ENCODE measurements around the gene MPZL1. TPM values are rescaled to one million over a fixed set of nuclear protein-coding genes. Genes with fewer than 3 reads are reported as not detected.

Gene MPZL1
- 99.4 TPM for total RNA-seq

DNA sequence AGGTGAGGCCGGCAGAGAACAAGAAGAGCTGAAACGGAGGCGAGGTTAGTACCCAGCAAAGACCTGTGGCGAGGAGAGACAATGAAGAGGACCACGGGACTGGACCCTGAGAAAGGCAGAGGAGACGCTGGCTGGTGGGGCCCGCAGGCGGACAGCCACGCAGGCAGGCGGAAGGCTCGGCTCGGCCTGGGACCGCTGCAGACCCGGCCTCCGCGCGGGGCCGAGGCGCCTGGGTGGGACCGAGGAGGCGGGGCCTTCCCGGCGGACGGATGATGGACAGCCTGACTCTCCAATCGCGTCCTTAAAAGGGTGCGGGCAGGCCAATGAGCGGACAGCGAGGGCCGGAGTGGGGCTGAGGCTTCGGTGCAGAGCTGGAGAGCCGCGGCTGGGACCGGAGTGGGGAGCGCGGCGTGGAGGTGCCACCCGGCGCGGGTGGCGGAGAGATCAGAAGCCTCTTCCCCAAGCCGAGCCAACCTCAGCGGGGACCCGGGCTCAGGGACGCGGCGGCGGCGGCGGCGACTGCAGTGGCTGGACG lies at the start of gene MPZL1:
Gene MPZL1 (plus strand): TSS at position 366 of the 535 bp plus-strand sequence. CDS start 170 bp downstream, outside the sequence.
- peak; percentile 98 for DNase-seq (ENCODE audit: low spot score)

DNA sequence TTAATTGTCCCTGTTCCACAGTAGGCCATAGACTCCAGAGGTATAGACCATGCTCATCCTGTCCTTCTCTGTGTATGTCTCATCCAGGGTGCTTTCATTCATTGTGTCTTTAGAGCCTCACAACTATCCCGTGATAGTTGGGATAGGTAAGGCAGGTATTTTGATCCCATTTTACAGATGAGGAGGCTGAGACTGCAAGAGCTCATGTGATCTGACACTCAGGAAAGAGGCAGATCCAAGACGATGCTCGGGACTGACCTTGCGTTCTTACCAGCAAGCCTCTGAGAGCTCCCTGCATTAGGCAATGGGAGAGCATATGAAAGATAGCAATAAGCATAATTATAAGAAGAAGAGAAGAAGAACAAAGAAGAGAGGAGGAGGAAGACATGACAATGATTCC lies 49.0 kb upstream of the MPZL1 start:
- no peak for DNase-seq (ENCODE audit: low spot score)

DNA sequence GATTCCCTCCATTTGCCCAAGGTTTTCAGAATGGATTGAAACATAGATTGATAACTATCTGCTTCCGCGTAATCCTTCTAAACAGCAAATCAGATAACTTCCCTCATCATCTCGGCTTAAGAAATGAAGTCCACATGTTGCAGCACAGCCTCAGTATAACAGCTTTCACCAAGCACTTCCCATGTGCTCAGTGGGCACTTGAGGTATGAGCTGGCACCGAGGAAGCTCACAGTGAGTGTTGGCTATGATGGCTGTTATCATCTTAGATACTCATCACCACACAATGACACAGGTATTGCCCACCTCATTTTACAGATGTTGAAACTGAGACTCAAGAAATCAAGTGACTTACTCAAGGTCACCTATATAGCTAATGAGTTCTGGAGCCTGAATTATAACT lies 48.5 kb upstream of the MPZL1 start:
- DNase-seq (ENCODE audit: low spot score): no peak

DNA sequence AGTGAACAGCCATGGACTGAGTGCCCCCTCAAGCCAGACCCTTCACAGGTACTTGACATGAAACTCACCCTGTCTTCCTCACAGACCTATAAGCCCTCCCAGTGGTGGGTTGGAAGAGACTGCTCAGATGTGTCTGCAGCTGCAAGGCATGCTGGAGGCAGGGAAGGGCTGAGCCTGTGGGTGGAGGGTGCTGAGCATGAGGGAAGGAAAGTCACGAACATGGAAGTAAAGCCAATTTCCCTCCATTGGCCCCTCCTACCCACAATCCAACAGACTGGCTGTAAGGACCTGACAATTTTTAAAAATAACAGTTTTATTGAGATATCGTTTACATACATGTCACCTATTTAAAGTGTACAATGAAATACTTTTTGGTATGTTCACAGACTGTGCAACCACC lies 47.6 kb upstream of the MPZL1 start:
- DNase-seq (ENCODE audit: low spot score): no peak

DNA sequence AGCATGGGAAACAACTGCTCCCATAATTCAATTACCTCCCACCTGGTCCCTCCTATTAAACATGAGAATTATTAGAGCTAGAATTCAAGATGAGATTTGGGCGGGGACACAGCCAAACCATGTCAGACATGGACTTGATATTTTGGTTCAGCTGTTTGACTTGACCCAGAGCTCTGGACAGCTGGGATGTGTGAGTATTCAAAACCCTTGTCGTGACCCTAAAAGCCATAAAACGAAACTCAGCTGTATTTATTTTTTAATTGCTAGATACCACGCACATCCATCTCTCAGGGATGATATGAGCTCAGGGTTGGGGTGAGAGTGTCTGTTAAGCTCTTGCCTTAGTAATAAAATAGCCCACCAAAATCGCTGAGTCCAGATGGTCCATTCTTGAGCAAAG lies 46.3 kb upstream of the MPZL1 start:
- no peak for DNase-seq (ENCODE audit: low spot score)

DNA sequence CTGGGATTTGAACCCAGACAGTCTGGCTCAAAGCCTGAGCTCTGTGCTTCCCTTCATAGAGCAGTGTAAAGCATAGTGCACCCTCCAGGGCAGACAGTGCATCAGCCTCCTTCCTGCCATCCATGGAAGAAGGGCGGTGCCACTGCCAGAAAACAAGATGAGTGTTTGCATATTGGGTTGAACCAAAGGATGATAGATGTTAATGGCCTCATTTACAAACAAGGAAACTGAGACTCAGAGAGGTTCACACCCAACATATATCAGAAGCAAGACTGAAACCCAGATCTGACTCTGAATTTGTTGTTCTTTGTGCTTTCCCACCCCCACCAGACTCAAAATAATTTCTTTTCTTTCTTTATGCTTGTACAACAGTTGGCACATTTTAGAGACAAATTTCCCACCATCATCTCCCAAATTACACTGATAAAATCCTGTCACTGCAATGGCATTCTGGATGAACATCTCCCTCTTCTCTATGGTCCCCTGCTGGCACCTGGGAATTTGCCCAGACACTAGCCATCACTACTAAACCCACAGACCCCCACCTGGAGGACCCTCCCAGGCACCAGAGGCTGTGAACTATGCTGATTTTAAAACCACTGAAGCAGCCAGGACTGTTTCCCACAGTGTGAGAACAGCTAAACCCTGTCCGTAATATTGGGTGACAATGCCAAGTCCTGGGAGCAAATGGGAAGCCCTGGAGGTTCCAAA lies 45.4 kb upstream of the MPZL1 start:
- DNase-seq (ENCODE audit: low spot score): no peak

DNA sequence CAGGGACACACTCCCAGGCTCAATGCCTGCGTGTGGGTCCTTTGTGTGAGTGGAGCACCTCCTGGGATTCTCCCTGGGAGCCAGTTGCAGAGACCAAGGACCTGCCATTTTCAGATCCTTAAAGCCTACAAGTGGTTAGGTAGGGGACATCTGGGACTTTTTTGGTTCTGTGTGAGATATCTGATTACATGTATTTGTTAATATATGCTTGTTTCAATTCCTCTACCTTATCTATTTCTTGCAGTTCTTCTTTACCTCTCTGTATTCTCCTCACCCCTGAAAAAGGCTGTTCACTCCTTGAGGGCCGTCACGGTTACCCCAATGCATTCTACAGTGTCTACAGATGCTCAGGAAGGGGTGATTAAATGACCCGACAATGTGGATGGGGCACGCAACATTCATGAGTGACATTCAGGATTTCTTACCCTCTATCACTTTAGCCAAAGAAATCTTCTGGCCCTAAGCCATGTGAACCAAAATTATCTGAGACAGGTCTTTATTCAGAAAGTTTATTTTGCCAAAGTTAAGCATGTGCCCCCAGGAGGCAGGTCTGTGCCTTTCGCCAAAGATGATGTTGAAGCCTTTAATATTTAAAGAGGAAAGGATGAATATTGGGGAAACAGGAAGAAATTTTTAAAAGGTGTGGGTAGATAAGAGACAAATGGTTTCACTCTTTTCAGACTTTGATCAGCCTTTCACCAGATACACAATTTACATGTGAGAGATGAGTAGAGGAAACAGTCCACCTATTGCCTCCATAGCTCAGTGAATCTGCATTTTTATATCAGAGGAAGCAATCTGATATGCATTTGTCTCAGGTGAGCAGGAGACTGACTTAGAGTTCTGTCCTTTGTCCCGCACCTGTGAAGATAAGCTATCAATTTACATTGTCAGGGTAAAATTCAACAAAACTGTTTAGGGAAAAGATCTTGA lies 44.6 kb upstream of the MPZL1 start:
- DNase-seq (ENCODE audit: low spot score): no peak

DNA sequence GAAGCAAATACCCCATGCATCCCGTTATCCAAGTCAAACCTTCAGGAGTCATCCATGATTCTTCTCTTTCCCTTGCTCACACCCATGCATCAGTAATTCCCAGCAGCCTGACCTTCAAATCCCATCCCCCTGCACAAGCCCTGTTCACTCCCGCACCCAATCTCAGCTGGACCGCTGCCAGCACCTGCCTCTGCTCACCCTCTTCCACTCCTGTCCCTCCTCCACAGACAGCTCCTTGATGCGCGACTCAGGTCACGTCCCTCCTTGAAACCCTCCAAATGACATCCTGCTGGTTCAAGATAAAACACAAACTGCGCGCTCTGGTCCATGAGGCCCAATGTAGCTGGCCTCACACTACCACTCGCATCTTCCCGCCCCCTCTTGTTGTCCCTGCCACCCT lies 43.4 kb upstream of the MPZL1 start:
- no peak for DNase-seq (ENCODE audit: low spot score)

DNA sequence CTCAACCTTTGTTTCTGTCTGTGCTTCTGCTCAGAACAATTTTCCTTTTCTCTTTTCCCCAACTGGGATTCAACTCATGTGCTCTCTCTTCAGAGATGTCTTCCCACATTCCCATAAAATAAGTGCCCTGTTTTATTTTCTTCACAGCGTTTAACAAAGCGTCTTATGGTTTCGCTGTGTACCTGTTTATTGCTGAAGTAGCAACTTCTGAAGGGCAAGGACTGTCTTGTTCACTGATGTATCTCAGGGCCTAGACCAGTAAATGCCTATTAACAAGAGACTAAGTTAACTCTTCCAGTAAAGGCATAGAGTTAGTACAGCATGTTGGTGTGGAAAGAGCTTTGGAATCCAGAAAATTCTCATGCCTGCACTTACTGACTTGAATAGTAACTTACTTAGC lies 42.9 kb upstream of the MPZL1 start:
- no peak for DNase-seq (ENCODE audit: low spot score)

DNA sequence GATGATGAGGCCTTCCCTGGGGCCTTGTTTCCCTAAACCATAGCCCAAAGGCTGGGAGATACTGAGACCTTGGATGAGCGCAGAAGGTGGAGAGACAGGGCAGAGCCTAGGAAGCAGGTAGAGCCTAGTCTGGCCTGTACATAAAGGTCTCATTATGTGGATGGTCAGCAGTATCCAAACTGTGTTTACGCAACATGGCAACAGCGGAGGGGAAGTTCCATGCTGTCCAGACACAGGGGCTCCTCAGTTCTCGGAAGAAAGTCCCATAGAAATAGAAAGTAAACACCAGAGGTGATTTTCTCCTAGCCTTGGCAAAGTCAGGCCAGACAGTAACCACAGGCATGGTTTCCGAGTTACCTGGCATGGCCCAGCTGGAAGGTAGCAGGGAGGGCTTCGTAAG lies 42.1 kb upstream of the MPZL1 start:
- DNase-seq (ENCODE audit: low spot score): no peak

DNA sequence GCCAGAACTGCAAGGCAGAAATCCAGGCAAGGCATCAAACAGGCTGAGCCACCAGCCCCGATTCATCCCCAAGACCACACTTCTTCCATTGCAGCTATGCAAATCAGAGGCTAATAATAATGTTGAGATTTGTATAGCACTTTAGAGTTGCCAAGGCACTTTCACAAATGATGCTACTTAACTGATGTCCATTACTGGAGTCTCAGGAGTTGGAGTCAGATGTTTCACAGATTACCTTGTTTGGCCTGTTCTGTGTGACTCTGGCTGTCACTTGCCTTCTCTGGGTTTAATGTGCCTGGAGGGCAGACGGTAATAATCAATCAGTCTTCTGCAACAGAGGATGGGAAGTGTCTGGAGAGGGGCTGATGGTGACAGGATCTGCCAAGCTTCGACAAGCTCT lies 40.8 kb upstream of the MPZL1 start:
- DNase-seq (ENCODE audit: low spot score): no peak

DNA sequence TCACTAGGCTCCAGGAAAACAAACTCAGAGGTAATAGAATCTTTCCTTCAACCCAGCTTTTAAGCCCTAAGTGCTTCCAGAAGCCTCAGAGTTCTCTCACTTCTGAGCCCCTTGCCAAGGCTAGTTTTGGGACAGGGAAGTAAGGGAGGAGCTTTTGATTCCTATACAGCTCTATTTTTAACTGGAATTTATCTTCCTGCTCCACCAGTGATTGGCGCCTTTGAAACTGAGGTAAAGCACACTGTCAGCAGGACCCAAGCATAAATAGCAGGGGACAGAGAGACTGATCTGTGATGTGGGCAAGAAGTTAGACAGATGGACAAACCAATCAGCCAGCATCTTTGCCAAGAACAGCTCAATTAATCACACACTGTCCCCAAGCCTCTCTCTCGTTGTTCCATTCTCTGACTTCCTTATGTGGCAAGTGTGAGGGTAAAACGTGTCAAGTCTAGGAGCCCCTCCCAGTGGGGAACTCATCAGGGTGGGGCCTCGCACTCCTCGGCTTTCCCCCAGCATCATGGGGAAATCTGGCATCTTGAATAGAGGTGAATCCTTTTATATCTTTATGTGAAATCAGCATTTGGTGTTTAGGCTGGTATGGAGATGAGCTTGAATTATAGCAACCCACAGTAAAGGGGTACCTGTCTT lies 40.2 kb upstream of the MPZL1 start:
- DNase-seq (ENCODE audit: low spot score): no peak

DNA sequence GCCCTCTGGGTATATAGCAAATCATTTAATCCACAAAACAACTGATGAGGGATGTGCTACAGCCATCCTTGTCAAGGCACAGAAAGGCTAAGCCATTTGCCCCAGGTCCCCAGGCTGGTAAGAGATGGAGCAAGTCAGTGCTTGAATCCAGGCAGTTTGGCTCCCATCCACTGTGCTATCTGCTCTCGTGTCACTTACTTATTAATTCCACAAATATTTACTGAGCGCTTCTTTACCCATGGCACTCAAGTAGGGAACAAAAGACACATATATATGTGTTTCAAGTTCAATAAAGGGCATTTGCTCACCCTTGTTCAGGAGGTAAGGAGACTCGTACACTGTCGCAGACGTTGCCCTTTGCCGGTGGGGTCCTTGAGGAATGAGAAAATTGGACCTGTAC lies 38.6 kb upstream of the MPZL1 start:
- DNase-seq (ENCODE audit: low spot score): no peak

DNA sequence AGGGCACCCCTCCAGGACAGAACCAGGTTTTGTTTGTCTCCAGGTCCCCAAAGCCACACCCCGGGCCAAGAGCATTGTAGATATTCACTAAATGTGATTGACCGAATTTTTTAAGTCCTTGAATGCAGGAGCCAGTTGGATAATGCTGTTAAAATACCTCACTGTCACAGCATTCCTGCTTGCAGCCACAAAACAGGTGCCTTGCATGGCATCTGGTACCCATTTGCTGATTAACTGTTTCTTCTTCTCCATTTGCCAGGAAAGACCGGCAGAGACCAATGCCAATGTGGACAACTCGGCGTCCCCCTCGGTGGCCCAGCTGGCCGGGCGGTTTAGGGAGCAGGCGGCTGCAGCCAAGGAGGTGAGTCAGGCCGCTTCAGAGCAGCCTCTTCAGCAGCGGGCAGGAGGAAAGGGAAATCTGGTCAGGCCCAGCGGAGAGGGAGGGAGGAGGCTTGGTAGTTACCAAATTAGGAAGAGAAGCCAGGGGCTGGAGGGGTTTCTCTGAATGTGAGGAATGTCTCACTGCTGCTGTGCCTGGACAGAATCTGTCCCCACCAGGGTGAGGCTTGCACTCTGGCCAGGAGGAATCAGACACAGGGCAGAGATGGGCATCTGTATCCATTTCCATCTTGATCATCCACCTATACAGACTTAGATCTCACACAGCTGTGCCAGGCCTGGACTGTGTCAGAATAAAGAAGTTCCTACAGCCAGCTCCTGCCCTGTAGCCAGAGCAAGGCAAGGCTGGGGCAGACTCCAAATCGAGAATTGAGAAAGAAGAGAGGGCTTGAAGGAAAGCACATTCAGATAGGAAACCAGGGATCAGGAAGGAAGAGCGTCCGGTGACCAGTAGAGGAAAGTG lies 37.9 kb upstream of the MPZL1 start:
- DNase-seq (ENCODE audit: low spot score): peak; percentile 59

DNA sequence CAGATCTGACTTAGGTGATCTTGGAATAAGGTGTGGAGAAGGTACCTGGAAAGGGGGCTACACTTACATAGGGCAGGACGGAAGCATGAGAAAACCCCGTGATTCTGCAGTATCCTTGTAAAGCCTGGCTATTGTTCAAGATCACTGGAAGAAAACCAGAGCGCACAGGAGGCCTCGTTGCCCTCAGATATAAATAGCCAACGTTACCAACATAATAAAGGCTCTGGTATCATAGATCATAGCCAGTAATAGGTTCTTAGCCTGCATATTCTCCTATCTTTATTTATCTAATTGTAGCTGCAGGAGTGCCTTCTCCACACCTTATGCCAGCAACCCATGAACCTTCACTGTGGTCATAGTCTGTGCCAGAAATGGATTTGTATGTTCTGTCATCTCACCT lies 35.9 kb upstream of the MPZL1 start:
- DNase-seq (ENCODE audit: low spot score): no peak

DNA sequence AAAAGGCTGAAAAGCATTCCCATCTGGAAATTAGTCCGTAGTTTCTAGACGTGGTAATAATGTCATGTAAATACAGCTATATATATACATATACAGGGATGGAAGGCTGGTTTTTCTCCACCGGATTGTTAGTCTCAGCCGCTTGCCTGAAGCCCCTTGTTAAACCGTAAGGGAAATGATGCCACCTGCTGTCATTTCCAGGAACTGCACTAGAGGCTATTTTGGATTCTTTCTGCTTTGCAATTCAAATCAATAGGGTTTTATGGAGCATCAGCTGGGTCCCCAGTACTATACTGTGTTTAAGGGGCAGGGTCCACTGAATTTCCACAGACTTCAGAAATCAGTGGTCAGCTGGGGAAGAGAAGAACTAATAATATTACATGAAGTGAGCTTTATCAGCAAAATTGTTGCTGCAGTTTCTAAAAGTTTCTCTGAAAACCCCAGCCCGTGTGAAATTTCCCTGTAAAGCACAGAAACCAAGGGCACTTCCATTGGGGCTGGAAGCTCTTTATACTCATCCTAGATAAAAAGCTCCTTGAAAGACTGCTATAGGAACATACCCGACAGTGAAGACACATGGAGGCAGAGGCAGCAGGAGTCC lies 33.8 kb upstream of the MPZL1 start:
- peak; percentile 86 for DNase-seq (ENCODE audit: low spot score)

DNA sequence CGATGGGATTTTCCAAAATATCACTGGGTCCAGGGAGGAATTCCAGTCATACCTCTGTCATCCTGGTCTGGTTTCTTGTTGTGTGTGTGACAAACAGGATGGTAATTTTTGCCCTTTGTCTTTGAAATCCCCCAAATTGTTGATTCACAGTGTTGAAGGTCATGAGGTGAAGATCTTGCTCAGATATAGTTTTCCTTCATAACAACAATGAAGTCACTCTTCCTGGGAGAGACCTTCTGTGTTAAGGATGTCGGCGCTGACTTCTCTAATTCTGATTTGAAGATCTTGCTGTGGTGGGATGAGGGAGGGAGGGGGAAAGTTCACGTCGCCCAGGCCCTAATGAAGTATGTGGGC lies 32.2 kb upstream of the MPZL1 start:
- no peak for DNase-seq (ENCODE audit: low spot score)

DNA sequence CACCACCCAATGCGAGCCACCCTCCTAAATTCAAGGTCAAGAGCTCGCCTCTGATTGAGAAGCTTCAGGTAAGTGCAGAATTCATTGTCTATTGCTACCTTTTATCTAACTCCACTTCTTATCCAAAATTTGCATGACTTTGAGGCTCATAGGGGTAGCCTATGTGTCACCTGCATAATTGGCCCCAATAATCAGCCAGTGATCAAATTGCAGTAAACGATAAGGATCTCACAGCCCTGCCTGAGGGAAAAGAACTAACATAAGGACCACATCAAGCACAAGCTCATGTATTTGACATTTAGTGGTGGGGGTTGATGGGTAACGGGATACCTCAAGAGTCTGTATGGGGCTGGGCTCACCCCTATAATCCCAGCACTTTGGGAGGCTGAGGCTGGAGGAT lies 31.7 kb upstream of the MPZL1 start:
- DNase-seq (ENCODE audit: low spot score): no peak

DNA sequence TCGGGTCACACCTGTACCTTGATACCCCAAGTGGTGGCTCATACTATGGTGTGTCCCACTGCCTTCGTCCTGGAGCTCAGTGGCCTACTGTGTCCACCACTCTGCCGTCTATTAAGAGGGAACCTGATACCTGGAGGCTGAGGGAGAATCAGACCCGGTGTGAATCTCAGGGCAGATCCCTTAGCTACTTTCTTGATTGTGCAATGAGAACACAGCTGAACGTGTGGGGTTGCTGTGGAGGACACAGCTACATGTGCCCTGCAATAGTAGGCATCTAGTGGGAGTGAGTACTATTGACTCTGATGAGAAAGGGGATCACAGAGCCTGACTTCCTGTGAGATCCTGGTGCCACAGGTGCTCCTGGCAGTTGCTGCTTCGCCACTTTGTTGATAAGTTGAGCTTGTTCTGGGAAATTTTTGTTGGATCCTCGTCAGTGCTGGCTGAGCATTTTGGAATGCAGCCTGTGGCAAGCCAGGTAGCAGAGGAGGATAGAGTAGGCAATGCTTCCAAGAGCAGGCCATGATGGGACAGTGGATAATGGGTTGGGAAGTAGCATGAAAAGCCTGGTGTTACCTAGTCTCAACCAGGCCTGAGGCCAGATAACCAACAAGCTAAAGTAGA lies 28.2 kb upstream of the MPZL1 start:
- no peak for DNase-seq (ENCODE audit: low spot score)

DNA sequence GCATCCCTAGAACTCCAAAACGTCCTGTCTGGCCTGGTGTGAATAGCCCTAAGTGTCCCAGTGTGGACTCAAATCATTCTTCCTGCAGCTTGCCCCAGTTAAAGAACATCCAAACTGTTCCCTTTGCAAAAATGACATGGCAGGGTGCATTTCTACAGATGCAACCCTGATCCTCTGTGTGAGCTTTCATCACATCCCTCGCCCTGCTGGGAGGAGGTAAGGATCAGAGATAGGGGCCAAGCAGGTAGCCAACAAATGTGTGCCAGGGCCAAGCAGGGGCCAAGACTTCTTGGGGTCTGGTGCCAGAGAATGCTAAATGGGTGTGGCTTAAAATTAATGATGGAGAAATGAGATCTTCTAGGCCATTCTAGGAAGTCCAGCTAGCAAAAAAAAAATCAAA lies 27.1 kb upstream of the MPZL1 start:
- DNase-seq (ENCODE audit: low spot score): no peak

DNA sequence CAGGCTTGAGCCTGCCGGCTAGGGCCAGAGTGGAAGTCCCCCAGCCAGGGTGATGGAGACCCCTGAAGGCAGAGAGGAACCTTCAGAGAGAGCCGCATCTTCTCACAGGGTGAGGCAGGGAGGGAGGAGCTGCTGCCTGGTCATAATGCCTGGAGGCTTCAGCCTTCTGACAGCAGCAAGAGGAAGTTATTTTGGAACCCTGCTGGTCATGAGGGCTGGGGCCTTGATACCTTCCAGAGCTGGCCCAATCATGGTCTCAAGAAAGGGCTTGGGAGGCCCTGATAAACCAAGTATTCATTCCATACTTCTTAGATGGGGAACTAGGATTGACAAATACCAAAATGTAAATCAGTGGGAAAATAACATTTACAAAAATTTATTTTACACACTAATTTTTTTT lies 26.6 kb upstream of the MPZL1 start:
- DNase-seq (ENCODE audit: low spot score): no peak
